HUES6 (cell line): Measurements from ENCODE around the gene ZNF236.

Source experiments
- H3K27ac ChIP-seq: 2 replicates; pipeline ENCODE4 v1.7.0; 2013; ENCODE audit warnings: low read depth, mild to moderate bottlenecking, low read length, inconsistent platforms
- H3K27me3 ChIP-seq: 2 replicates; pipeline ENCODE4 v1.6.1; 2013; ENCODE audit warnings: low read length; ENCODE audit not compliant: control insufficient read depth, insufficient read depth
- H3K36me3 ChIP-seq: 2 replicates; pipeline ENCODE4 v1.6.1; 2013; ENCODE audit warnings: low read length; ENCODE audit not compliant: control insufficient read depth, insufficient read depth
- H3K4me1 ChIP-seq: 2 replicates; pipeline ENCODE4 v1.6.1; 2013; ENCODE audit warnings: low read length; ENCODE audit not compliant: control insufficient read depth, insufficient read depth
- H3K4me3 ChIP-seq: 2 replicates; pipeline ENCODE4 v1.5.1; 2013; ENCODE audit warnings: low read depth, low read length
- H3K9ac ChIP-seq: one replicate; pipeline ENCODE4 v1.6.1; 2013; ENCODE audit warnings: mild to moderate bottlenecking, low read length
- H3K9me3 ChIP-seq: 2 replicates; pipeline ENCODE4 v1.6.1; 2013; ENCODE audit warnings: low read depth, low read length; ENCODE audit not compliant: control insufficient read depth, insufficient read depth

The ZNF236 gene

GRCh38 chr18:76860411-76860810 lies 38.1 kb downstream of the ZNF236 start:
- Histone ChIP-seq H3K36me3 (peaks cover 23% of the 10 kb centered on the region), H3K27me3 (no peaks in the 10 kb centered on the region), H3K9ac (no peak overlapping the region), H3K27ac (no peak overlapping the region), H3K9me3 (no peaks in the 10 kb centered on the region), H3K4me1 (no peaks in the 10 kb centered on the region), H3K4me3 (no peak overlapping the region)

- H3K36me3 ChIP-seq: peaks cover 38% of the 10 kb centered on the region
- H3K9ac ChIP-seq: no peak overlapping the region
- H3K27me3 ChIP-seq: no peaks in the 10 kb centered on the region
- no peak overlapping the region for H3K27ac ChIP-seq
- H3K4me3 ChIP-seq: no peak overlapping the region
- no peaks in the 10 kb centered on the region for H3K9me3 ChIP-seq
- no peaks in the 10 kb centered on the region for H3K4me1 ChIP-seq
Measured at GRCh38 chr18:76866666-76867065, 44.3 kb downstream of the ZNF236 start.

- Histone ChIP-seq H3K36me3 (peaks cover 36% of the 10 kb centered on the region), H3K4me1 (0 out of 2 replicates have a peak, but pooled peaks cover 2% of the 10 kb centered on the region), H3K4me3 (no peak overlapping the region)
Measured at GRCh38 chr18:76873311-76873710, 51.0 kb downstream of the ZNF236 start.

GRCh38 chr18:76873713-76874112 lies 51.4 kb downstream of the ZNF236 start:
- Histone ChIP-seq H3K4me3 (no peak overlapping the region), H3K4me1 (0 out of 2 replicates have a peak, but pooled peaks cover 2% of the 10 kb centered on the region), H3K27me3 (no peaks in the 10 kb centered on the region), H3K9me3 (no peaks in the 10 kb centered on the region), H3K9ac (no peak overlapping the region), H3K27ac (no peak overlapping the region), H3K36me3 (peaks cover 35% of the 10 kb centered on the region)

More at GRCh38 chr18:76873311-76873710, 51.0 kb downstream of the ZNF236 start:
- no peaks in the 10 kb centered on the region for H3K9me3 ChIP-seq
- H3K27ac ChIP-seq: no peak overlapping the region
- no peak overlapping the region for H3K9ac ChIP-seq
- H3K27me3 ChIP-seq: no peaks in the 10 kb centered on the region

- 0 out of 2 replicates have a peak, but pooled peaks cover 2% of the 10 kb centered on the region for H3K4me1 ChIP-seq
Measured at GRCh38 chr18:76874642-76875389, 52.5 kb downstream of the ZNF236 start.

GRCh38 chr18:76875390-76876325 lies 53.3 kb downstream of the ZNF236 start:
- no peak overlapping the region for H3K27ac ChIP-seq

More at GRCh38 chr18:76874642-76875389, 52.5 kb downstream of the ZNF236 start:
- no peaks in the 10 kb centered on the region for H3K27me3 ChIP-seq
- H3K27ac ChIP-seq: no peak overlapping the region
- peaks cover 29% of the 10 kb centered on the region for H3K36me3 ChIP-seq
- H3K9me3 ChIP-seq: no peaks in the 10 kb centered on the region
- no peak overlapping the region for H3K9ac ChIP-seq
- H3K4me3 ChIP-seq: no peak overlapping the region

GRCh38 chr18:76878426-76878825 lies 56.1 kb downstream of the ZNF236 start:
- no peak overlapping the region for H3K27ac ChIP-seq
- H3K27me3 ChIP-seq: no peaks in the 10 kb centered on the region
- H3K36me3 ChIP-seq: peaks cover 51% of the 10 kb centered on the region
- H3K4me3 ChIP-seq: no peak overlapping the region
- 0 out of 2 replicates have a peak, but pooled peaks cover 2% of the 10 kb centered on the region for H3K4me1 ChIP-seq
- H3K9me3 ChIP-seq: no peaks in the 10 kb centered on the region
- no peak overlapping the region for H3K9ac ChIP-seq

More at GRCh38 chr18:76875390-76876325, 53.3 kb downstream of the ZNF236 start:
- no peaks in the 10 kb centered on the region for H3K27me3 ChIP-seq
- H3K4me3 ChIP-seq: no peak overlapping the region
- peaks cover 34% of the 10 kb centered on the region for H3K36me3 ChIP-seq
- no peak overlapping the region for H3K9ac ChIP-seq
- no peaks in the 10 kb centered on the region for H3K9me3 ChIP-seq
- 0 out of 2 replicates have a peak, but pooled peaks cover 2% of the 10 kb centered on the region for H3K4me1 ChIP-seq

GRCh38 chr18:76880026-76880425 lies 57.7 kb downstream of the ZNF236 start:
- Histone ChIP-seq H3K9ac (no peak overlapping the region), H3K4me3 (no peak overlapping the region), H3K27me3 (no peaks in the 10 kb centered on the region), H3K4me1 (no peaks in the 10 kb centered on the region), H3K9me3 (no peaks in the 10 kb centered on the region), H3K36me3 (peaks cover 51% of the 10 kb centered on the region), H3K27ac (no peak overlapping the region)

- Histone ChIP-seq H3K9ac (no peak overlapping the region), H3K36me3 (peaks cover 54% of the 10 kb centered on the region)
Measured at GRCh38 chr18:76881744-76882143, 59.4 kb downstream of the ZNF236 start.

GRCh38 chr18:76882146-76882545 lies 59.8 kb downstream of the ZNF236 start:
- no peak overlapping the region for H3K4me3 ChIP-seq
- H3K27me3 ChIP-seq: no peaks in the 10 kb centered on the region
- no peaks in the 10 kb centered on the region for H3K4me1 ChIP-seq
- no peak overlapping the region for H3K27ac ChIP-seq
- H3K36me3 ChIP-seq: peaks cover 55% of the 10 kb centered on the region
- no peaks in the 10 kb centered on the region for H3K9me3 ChIP-seq
- H3K9ac ChIP-seq: no peak overlapping the region

More at GRCh38 chr18:76881744-76882143, 59.4 kb downstream of the ZNF236 start:
- Histone ChIP-seq H3K27ac (no peak overlapping the region), H3K27me3 (no peaks in the 10 kb centered on the region), H3K4me1 (no peaks in the 10 kb centered on the region), H3K9me3 (no peaks in the 10 kb centered on the region), H3K4me3 (no peak overlapping the region)

- H3K9ac ChIP-seq: no peak overlapping the region
- no peaks in the 10 kb centered on the region for H3K4me1 ChIP-seq
- peaks cover 69% of the 10 kb centered on the region for H3K36me3 ChIP-seq
- no peaks in the 10 kb centered on the region for H3K9me3 ChIP-seq
- H3K27me3 ChIP-seq: no peaks in the 10 kb centered on the region
- no peak overlapping the region for H3K27ac ChIP-seq
- no peak overlapping the region for H3K4me3 ChIP-seq
Measured at GRCh38 chr18:76885001-76885400, 62.6 kb downstream of the ZNF236 start.
